ENCODE data around the gene ADISSP.
A peak's percentile ranks its signal among the peaks of the same experiment; 100 is the strongest.

Gene ADISSP

DNA sequence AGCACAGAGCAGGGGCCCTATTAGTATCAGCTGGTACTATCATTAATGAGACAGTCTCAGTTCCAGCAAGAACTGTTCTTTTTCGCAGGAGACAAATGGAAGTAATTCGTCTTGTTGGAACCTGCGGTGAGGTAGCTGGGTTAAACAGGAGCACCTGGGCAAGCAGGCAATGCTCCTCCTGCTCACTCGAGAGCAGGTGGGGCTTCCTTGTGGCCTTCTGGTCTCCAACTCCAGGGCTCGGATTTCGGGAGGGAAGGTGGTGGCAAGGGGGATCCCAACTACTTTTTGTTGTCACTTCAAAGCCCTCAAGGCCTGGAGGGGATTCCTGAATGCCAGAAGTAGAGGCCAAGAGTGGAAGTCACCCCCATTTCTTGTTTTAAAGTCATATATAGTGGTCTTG, 15.0 kb upstream of the ADISSP start:
- FAIRE-seq (no peak), DNase-seq (ENCODE audit: insufficient read length, low spot score) (no peak)

DNA sequence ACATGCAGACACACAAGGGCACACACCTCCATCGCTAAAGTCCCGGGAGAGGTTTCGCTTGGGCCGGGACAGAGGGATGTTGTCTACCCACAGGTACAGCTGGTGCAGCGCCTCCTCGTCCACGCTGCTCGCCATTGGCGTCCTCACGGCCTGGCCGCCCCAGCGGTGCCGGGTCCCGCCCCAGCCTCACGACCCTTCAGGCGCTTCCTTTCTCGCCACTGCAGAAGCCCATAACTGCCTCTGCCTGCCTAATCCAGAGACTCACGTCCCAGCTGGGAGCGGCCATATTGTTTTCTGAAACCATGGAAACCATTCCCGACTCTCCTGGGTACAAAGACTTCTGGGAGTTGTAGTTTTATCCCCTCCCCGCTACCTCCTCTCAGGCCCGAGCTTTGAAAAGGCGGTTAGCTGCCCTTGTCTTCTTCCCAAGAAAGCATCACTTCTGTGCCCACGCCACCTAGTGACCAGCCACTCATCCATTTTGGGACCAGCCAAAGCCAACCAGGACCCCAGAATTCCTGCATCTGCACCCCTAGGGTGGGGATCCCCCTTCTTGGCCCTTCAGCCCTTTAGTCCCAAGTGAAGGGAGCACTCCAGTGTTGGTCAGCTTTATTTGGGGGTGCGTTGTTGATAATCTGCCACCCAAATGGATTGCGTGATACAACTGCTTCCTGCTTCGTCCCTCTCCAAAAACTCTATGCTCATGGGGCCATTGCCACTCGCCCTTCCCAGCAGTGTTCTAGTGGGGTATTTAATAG, 13.8 kb upstream of the ADISSP start, which contains the start of gene SPEF1:
SPEF1 (minus strand) TSS at position 296 of the 758 bp plus-strand sequence; CDS start at position 135, 161 bp downstream.
- FAIRE-seq (peak; percentile 83), DNase-seq (ENCODE audit: insufficient read length, low spot score) (peak; percentile 96)

DNA sequence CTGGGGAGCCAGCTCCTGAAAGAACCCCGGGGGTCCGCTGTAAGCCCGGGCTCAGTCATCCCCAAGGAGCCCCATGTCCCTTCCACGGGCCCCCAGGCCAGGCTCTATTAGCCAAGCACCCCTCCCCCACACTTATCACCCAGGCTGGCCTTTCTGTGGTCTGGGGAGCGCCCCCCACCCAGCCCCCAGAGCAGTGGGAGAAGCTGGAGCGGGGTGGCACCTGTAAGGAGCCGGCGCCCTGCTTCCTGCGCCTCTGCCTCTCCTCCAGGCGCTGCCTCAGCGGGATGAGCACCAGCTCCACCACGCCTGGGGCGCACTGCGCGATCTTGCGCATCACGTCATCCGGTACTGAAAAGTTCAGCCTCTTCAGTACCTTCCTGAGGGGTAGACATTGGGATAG, 11.4 kb upstream of the ADISSP start:
- DNase-seq (ENCODE audit: insufficient read length, low spot score) (no peak), FAIRE-seq (no peak)

DNA sequence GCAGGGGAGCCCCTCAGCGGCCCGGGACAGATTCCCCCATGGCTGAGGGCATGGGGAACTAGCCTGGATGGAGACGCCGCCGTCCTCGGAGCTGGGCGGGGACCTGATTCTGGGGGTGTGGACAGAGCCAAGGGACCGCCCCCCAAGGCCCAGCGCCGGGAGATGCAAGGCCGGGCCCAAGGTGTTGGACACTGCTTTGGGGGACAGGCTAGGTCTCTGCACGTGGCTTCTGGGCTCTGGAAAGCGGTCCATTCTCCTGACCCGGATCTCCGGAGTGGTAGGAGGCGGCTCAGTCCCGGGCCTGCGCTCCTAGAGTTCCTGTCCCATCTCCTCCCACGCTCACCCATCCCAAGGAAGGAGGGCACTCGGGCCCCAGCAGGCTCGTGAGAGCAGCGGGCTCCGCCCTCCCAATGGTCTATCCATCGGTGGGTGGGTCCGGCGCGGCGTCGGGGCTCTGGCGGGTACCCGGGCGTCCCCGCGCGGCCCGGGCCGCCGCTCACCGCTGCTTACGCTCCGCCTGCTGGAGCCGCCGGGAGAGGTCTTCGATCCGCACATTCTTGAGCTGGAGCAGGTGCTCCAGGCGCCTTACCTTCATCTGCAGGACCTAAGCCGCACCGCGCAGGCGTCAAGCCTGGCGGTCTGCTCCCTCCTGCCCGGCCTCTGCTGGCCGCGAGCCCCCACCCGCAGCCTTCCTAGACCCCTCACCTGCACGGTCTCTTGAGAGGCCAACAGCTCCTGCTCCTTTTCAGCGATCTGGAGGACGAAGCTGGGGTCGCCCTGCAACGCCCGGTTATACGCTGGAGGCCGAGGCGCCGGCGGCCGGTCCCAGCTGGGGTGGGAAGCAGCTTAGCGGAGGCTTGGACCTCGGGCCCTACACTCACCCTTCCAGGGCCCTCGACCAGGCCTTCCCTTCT, 10.4 kb upstream of the ADISSP start:
- DNase-seq (ENCODE audit: insufficient read length, low spot score): no peak
- no peak for FAIRE-seq

DNA sequence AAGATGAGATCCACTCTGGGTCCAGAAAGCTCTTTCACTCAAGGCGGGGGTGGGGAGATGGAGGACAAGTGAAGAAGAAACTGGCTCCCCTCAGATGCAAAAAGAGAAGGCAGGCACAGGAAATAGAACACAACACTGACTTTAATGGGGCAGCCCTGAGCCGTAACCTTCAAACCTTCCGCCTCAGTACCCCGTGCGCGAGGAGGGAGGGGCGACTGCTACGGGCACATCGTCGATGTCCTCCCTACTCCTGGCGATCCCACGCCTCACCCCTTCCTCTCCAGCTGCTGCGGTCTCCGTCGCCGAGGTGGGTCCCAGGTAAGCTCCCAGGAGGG, 9.8 kb upstream of the ADISSP start:
- FAIRE-seq (no peak), DNase-seq (ENCODE audit: insufficient read length, low spot score) (no peak)

DNA sequence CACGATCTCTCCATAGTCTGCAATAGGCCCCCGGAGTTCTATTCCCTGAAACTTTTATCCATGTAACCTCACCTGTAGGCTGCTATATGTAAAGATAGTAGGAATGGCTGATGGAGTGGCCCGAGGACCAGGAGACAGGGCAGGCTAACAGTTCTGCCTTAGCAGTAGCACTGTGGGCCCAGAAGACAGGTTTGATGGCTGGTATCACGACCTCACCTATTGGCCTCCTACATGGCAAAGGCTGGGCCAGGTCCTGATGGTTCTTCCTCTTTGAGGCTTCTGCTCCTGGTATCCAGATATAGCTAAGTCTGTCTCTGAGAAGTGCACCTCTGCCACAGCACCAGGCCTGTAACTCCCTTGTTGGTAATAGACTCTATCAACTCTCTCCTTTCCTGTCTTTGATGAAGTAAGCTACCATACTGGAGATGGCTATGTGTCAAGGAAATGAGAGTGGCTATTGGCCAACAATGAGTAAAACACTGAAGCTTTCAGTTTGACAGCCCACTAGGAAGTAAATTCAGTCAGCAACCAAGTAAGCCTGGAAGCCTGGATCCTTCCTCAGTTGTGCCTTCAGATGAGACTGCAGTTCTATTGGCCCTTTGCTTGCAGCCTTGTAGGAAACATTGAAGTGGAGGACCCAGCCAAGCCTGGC, 8.0 kb upstream of the ADISSP start:
- no peak for FAIRE-seq
- no peak for DNase-seq (ENCODE audit: insufficient read length, low spot score)

DNA sequence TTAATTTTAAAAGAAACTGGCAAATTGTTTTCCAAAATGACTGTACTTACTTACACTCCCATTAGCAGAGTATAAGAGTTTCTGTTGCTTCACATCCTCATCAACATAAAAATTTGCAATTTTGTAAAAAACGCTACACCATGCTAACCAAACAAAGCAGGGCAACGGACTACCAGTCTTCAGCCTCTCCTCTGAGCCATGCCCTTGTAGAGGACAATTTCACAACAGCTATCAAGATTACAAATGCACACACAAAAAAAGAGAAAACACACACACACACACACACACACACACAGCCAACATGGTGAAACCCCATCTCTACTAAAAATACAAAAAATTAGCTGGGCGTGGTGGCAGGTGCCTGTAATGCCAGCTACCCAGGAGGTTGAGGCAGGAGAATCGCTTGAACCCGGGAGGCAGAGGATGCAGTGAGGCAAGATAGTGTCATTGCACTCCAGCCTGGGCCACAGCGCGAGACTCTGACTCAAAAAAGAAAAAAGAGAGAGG, 4.1 kb upstream of the ADISSP start:
- FAIRE-seq: no peak
- no peak for DNase-seq (ENCODE audit: insufficient read length, low spot score)

DNA sequence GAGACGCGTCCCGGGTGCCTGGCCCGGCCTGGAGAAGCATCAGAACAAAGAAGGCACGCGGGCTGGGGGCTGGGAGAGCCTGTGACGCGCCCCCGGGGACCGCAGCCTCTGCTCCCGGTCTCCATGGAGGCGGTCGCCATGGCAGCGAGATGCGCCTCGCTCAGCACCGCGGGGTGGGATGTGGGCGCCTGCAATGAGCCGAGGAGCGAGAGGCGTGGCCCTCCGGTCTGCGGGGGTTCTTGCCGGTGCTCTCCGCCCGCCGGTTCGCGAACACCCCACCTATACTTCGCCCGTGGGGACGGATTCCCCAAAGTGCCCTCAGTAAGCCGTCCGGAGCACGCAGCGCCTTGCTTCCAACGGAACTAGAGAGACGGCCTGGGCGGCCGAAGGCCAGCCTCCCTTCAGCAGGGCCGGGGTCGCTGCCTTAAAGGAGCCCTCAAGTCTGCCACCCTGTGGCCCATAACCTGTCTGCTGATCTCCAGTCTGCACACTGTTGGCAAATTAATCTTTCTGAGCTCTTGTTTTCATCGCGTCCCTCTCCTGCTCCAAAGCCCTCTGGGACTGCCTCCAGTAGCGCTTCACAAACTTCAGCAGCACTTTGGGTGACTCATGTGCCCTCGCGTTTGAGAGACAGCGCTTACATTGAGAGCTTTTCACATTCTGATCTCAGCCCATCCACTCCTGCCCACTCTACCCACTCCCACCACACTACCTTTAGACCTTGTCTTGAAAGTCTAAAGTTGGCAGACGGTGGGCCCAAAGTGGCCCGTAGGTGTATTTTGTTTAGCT, 983 bp upstream of the ADISSP start:
- peak; percentile 68 for FAIRE-seq
- peak; percentile 69 for DNase-seq (ENCODE audit: insufficient read length, low spot score)

DNA sequence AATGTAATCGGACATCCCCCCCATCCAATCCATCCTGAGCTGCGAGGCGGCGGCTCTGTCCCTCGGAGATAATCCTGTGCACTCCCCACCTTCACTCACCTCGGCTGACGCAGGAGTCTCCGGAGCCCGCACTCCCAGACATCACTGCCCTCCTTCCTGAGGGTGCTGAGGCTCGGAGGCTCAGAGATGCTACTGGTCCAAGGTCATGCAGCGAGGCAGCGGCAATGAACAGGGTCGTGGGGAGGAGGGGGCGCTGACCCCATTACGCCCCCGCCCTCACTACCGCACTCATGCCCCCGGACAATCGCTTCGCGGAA, 485 bp downstream of the ADISSP start:
- FAIRE-seq: no peak
- no peak for DNase-seq (ENCODE audit: insufficient read length, low spot score)

DNA sequence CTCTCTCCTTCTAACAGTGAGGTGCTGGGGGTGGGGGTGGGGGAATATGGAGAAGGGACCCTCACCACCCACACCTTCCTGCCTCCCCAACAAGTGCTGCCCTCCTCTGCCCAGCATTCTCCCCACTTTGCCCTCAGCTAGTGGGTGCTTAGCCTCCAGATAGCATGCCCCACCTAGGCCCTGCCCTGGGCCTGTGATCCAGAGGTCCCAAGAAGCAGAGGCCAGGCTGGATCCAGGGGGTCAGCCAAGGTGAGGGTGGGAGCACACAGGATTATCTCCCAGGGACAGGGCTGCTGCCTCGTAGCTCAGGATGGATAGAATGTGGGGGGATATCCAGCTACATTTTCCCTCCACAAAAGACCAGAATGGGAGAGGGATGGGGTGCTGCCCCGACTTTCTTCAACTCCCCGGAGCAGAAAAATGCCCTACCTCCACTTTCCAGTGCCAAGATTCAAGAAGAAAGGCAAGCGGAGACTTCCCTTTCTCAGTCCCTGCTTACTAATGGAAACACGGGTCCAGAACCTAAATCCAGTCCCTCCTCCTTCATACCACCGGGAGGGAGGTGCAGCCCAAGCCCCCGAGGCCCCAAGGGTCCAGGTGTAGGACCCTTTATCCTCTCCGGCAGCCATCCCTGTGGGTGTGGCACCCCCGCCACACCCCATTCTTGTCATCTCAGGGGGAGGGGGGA, 987 bp downstream of the ADISSP start:
- no peak for DNase-seq (ENCODE audit: insufficient read length, low spot score)
- no peak for FAIRE-seq

DNA sequence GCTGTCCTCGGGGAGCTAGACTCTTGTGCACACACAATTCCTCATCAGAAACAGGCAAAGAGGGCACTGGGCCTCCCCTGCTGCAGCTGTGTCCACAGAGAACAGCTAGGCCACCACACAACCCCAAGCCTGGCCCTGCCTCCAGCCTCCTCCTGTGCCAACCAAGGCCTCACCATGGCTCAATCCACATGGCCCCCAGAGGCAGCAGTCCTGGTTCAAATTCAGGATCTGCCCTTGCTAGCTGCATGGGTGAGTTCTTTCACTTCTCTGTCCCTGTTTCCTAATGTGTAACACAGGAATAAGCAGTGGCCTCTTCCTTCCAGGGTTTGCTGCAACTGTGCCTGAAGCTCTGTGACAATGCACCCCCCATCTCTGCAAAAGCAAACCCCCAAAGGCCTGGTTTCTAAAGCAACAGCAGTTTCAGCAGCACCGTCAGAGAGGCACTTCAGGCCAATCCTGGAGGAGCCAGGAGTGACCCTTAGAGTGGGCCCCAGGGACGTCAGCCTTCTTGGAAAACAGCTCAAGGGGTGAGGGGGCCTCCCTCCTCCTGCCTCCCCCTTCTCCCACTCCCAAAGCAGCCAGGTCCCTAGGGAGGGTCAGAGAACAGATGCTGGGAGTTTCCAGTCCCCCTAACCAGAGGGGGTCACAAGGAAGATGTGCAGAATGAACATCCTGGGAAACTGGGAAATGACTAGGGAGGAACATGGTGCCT, 2.2 kb downstream of the ADISSP start:
- DNase-seq (ENCODE audit: insufficient read length, low spot score) (no peak), FAIRE-seq (no peak)

DNA sequence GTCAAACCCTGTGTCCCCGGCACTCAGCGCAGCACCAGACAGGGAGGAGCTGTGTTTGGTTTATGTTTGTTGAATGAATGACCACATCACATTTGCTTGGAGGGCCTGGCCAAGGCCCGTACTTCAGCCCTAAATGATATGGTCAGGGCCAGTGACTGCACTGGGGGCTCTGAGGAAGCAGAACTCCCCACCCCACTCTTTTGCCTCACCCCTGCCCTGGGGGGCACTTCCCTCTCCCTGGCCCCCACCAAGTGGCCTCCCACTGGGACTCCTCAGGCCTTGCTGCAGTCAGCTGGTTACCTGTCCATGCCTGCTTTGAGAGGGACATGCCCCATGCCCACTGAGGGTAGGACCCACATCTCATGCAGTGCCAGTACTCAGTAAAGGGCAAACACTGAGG, 2.9 kb downstream of the ADISSP start:
- FAIRE-seq (no peak), DNase-seq (ENCODE audit: insufficient read length, low spot score) (no peak)

DNA sequence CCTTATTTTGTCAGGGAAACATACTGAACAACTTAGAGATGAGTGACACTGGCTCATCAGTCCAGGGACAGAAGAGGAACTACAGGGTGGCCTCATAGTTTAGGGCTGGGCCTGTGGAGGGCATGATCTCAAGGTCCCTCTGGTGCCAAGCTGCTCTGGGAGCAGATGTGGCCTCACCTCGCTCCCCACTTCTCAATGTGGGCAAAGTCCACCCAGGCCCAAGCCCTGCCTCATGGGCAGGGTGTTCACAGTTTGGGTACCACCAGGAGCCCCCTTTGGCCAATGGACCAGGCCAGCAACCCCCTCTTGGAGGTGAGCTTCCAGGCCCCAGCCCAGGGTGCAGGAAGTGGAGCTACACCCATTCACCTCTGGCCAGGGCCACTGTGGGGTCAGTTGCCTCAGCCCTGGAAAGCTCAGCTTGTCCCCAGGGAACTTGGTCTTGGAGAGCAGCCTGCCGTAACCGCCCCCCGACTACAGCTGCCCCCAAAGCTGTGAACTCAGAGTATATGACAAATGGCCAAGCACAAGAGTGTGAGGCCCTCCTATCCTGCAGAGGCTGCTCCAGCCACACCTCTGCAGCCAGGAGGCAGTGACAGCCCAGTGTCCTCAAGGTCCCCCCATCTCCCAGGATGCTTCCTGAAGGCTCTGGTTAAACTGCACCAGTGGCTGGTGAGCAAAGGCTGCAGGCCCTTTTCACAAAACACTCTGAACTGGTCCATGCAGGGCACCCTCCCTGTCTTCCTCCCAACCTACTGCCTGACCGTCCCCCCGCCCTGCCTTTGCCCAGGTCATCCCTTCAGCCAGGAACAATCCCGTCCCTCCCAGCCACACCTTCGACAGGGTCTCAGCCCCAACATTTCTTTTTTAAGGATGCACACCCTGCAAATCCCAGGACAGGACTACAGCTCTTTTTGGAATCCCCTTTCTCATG, 3.6 kb downstream of the ADISSP start:
- no peak for FAIRE-seq
- DNase-seq (ENCODE audit: insufficient read length, low spot score): no peak

DNA sequence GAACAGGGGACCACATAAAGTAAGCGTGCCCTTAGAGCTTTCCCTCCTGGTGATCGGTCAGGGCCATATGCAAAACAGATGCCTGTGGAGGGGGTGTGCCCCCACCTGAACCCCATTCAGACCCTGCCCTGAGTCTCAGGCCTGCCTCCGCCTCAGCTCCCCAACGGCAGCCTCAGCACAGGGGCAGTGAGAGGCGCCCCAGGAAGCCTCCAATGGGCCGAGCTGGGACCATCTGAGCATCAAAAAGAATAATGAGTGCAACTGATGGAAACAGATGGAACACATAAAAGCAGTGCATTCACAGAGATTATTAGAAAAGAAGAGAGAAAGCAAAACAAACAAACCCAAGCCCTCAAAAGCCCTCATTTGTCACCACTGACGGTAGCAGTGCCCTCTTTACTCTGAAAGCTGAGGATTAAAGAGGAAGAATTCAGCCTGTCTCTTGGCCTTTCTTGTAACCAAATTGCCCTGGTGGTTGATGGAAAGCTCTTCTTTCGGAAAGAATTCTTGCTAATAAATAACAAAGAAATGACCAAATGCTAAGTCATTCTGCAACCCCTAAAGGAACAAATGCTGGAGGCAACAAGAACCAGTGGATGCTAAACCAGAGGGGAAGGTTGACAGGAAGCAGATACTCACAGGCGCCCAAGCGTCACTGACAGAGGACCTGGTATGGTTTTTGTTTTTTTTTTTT, 6.8 kb downstream of the ADISSP start:
- DNase-seq (ENCODE audit: insufficient read length, low spot score): no peak
- FAIRE-seq: no peak

DNA sequence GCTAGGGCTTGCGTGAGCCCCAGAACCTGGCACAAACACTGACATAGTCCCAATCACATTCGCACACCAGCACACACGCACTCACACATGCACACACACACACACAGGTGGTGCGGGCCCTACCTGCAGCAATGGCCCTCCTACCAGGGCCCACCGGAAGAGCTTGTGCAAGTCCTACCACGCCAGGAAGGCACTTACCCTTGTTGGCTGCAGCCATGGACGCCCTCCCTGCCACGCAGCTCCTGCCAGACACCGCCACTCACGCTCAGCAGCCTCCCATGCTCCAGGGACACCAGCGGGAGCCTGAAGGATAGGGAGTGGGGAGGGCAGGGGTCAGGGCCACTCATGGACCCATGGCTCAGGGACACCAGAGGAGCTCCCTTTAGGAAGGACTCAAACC, 7.7 kb downstream of the ADISSP start:
- no peak for FAIRE-seq
- DNase-seq (ENCODE audit: insufficient read length, low spot score): no peak

DNA sequence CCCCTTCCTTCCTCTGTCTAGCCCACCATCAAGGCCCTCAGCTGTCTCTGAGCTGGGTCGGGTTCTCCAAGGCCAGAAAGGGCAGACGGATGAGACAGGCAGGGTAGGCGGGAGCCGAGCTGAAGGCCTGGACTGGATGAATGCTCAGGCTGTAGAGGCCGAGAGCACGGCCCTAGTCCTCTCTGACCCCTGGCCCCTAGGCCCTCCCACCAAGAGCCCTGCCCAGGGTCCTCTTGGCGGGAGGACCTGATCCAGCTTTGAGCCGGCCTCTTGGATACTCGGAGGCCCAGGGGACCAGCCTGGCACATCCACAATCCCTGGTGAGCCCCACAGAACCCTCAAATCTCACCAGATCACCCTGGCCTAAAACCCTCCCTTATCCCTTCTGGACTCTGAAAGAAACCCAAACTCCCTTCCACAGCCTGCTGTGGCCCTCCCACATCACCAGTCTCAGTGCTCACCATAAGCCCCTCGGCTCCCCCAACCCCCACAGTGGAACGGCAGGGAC, 8.2 kb downstream of the ADISSP start:
- no peak for DNase-seq (ENCODE audit: insufficient read length, low spot score)
- FAIRE-seq: no peak

DNA sequence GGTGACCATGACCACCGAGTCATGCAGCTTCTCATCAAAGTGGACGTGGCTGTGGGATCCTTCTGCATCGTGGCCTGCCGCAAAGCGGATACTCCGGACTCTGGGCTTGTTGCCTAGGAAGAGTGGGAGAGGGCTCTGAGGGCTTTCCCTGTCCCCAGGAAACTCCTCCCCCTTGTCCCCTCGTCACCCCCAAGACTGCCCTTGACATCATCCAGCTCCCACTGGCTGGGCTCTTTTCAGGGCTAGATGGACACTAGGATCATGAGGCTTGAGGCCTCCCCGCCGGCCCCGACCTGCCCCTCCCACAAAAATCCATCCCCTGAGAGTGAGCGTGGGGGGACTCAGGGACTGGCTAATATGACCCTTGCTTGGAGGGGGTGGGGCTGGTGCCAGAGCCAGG, 9.0 kb downstream of the ADISSP start:
- DNase-seq (ENCODE audit: insufficient read length, low spot score) (no peak), FAIRE-seq (no peak)

DNA sequence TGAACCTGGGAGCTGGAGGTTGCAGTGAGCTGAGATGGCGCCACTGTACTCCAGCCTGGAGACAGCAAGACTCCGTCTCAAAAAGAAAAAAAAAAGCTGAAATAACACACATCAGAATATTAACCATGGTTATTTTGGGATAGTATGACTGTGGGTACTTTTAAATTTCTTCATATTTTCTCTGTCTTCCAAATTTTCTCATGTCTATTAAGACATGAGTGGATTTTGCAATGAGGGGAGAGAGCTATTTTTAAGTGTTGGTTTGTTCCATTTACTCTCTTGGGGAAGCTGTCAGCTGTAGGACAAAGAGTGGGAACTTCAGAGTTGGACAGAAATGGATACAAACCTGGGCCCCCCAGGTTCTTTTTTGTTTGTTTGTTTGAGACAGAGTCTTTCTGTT, 10.3 kb downstream of the ADISSP start:
- DNase-seq (ENCODE audit: insufficient read length, low spot score) (no peak), FAIRE-seq (no peak)

Data from HTR-8/SVneo (cell line).